Loucy (cell line): ENCODE data around the gene TAGAP.

Experiments
- CTCF ChIP-seq: fragments of 200-600 bp; sonication (generic); conservative IDR thresholded peaks from 2 replicates; pipeline ENCODE4 v1.5.1; 2014; ENCODE audit warnings: mild to moderate bottlenecking, antibody characterized with exemption, low read length
- EZH2phosphoT487 ChIP-seq: fragments of 200-600 bp; IDR thresholded peaks from 2 replicates; pipeline ENCODE4 v1.6.1; 2018; ENCODE audit warnings: antibody characterized with exemption, mild to moderate bottlenecking, moderate library complexity, borderline replicate concordance

GRCh38 chr6:159062976-159063375 is 18.2 kb upstream of the TAGAP start:
- TF ChIP-seq CTCF (no peak), EZH2phosphoT487 (no peak)
